IPS-NIHi7 (cell line): ENCODE measurements around the gene UHRF1.
"Not testable (repeated sequence)": the region's sequence is repeated elsewhere in the genome, so short reads cannot be mapped to it uniquely, and the experiment has no call there.

Experiments
- DNase-seq: peaks from one replicate; pipeline ENCODE4 v3.0.0; 2012; ENCODE audit warnings: mixed read lengths; ENCODE audit errors: extremely low spot score

UHRF1 gene

DNA sequence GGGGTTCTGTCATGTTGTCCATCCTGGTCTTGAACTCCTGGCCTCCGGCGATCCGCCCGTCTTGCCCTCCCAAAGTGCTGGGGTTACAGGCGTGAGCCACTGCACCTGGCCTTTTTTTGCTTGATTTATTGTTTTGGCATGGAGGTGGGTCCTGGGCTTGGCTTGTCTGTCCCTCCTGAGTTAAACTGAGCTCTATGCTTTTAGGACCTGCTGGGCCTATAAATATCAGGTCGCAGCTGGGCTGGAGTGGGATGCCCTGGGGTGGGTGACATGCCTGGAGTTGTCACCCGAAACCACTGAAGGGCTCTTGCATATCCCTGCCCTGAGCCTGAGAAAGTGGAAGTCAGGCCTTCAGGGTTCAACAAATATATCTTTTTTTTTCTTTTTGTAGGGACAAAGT is 12.2 kb upstream of the UHRF1 start:
- no peak for DNase-seq

DNA sequence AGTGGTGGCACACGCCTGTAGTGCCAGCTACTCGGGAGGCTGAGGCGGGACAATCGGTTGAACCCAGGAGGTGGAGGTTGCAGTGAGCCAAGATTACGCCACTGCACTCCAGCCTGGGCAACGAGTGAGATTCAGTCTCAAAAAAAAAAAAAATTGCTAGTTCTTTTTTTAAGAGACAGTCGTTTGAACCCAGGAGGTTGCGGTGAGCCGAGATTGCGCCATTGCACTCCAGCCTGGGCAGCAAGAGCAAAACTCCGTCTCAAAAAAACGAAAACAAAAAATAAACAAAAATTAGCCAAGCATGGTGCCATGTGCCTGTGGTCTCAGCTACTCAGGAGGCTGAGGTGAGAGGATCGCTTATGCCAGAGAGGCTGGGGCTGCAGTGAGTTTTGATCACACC is 8.4 kb upstream of the UHRF1 start:
- DNase-seq = not testable (repeated sequence)

GRCh38 chr19:4902796-4903195 is 6.5 kb upstream of the UHRF1 start, which contains the start of gene ARRDC5:
Gene ARRDC5 (minus strand): TSS chr19:4902896. CDS start chr19:4902825, 71 bp downstream.
- DNase-seq = no peak

DNA sequence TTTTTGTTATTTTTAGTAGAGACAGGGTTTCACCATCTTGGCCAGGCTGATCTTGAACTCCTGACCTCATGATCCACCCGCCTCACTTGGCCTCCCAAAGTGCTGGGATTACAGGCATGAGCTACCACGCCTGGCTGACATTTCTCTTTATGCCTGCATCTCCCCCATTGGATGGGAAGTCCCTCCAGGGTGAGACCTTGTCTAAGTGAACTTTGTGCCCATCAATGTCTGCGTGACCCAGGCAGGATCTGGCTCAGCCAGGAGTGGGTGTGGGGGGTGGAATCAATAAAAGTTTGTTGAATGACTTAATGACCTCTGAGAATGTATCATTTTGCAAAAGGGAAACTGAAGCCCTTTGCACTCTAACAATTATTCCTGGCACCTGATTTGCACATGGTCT is 4.8 kb upstream of the UHRF1 start:
- DNase-seq = no peak

- DNase-seq = no peak
Measured at GRCh38 chr19:4906963-4907362, 2.3 kb upstream of the UHRF1 start.

- DNase-seq = no peak
Measured at GRCh38 chr19:4908360-4908759, 941 bp upstream of the UHRF1 start.

- DNase-seq = no peak
Measured at GRCh38 chr19:4908781-4909155, 533 bp upstream of the UHRF1 start.

DNA sequence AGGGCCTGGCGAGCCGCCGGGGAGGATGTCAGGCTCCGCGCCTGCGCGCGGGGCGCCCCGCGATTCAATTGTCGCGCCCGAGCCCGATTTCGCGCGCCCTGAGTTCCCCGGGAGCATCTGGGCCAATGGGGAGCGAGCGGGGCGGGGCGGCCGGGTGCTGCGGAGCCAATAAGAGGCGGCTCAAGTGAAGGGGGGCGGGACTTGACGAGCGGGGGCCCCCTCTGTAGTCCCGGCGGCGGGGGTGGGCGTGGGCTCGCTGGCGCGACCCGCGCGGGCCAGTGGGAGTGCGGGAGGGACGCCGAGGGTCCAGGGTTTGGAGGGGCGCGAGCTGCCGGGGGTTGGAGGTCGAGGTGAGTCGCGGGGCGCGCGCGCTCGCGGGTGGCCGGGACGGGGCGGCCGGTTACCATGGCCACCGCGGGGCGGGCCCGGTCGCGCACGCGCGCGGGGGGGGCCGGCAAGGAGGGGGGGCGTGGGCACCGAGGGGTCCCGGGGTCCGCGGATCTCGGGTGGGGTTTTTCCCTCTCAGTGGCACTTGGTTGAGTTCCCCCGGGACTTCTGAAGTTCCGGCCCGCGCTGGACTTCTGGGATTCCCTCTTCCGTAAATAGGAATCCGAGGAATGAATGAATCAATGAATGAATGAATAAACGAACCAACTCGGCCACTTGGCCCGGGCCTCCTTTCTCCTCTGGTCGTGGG is 744 bp downstream of the UHRF1 start:
- DNase-seq = peak; percentile 98

DNA sequence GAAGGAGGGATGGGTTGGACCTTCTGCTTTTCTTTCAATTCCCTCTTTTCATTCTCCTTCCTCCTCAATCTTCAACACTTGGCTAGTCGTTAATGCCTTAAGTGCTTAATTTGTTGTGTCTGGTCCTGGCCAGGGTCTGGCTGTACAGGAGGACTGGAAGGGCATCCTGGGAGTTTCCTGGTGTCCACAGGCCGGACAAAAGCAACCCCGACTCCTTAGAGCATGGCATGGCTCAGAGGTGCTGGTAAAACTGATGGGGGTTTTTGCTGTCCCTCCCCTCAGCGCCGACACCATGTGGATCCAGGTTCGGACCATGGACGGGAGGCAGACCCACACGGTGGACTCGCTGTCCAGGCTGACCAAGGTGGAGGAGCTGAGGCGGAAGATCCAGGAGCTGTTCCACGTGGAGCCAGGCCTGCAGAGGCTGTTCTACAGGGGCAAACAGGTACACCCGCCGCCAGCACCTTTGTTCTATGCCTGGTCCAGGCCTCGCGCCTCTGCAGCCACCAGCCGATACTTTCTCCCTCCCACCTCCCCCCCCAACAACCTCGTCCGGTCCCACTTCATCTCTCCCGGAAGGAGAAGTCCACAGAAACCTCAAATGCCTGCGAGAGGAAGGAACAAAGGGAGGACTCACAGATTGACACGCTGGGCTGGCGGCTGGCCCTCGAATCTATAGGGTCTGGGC is 1.4 kb downstream of the UHRF1 start:
- DNase-seq = no peak

- DNase-seq = no peak
Measured at GRCh38 chr19:4911314-4911713, 2.0 kb downstream of the UHRF1 start.

DNA sequence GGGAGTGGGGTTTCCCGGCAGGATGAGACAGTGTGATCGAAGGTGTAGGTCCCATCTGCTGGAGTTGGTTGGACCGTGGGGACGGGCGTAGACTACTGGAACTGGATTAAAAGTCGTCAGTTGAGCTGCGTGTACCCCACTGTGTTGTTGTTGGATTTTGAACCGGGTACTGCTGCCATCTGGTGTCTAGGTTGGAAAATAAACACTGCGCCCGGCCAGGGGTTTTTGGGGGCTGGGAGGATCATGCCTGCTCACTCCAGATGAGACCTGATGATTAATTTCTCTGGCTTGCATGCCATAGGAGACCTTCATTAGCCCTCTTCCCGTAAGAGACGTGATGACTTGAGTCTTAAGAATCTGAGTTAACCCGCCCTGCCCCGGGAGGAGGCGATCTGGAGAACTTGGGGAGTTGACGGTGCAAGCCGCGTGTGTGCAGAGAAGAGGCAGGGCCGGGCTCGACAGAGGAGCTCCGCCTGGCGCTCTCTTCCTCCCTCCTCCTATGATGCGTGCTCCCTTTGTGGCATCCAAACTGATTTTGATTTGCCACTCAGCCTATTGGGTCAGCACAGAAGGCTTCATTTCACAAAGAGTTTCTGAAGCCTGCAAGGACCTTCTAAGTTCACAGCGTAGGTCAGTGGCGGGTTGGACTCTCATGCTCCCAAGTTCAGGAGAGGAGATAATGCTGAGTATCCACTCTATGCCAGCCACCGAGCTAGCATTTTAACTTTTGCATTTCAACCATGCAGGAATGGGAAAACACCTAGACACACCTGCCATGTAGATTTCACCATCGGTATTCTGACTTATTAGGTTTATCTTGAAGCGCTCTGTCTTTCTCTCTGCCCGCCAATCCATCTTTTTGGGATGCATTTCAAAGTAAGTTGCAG is 2.7 kb downstream of the UHRF1 start:
- DNase-seq = peak; percentile 70

DNA sequence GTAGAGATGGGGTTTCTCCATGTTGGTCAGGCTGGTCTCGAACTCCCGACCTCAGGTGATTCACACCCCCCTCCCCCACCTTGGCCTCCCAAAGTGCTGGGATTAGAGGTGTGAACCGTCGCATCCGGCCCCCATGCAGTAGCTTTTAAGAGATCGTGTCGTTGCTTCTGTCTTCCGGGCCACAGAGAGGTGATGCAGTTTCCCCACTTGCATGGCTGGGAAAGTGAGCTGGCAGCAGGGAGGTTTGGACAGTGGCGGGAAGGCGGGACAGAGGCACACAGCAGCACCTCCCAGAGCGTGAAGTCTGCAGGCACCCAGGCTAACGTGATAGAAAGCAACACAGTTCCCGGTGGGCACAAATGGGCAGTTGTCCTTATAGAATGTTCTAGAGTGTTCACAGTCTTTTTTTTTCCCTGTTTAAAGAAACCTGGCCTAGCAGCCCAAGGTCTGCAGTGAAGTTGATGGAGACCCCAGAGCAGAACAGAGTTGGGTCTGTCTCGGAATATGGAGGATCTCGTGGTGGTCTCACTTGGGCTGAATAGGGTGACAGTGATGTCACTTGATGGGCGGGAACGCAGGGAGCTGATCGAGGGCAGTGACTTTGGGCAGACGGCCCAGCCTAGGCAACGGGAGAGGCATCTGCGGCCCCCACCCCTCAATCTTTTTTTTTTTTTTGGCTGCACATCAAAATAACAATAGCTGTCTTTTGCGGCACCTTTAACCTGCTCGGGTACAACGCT is 4.9 kb downstream of the UHRF1 start:
- DNase-seq = no peak

DNA sequence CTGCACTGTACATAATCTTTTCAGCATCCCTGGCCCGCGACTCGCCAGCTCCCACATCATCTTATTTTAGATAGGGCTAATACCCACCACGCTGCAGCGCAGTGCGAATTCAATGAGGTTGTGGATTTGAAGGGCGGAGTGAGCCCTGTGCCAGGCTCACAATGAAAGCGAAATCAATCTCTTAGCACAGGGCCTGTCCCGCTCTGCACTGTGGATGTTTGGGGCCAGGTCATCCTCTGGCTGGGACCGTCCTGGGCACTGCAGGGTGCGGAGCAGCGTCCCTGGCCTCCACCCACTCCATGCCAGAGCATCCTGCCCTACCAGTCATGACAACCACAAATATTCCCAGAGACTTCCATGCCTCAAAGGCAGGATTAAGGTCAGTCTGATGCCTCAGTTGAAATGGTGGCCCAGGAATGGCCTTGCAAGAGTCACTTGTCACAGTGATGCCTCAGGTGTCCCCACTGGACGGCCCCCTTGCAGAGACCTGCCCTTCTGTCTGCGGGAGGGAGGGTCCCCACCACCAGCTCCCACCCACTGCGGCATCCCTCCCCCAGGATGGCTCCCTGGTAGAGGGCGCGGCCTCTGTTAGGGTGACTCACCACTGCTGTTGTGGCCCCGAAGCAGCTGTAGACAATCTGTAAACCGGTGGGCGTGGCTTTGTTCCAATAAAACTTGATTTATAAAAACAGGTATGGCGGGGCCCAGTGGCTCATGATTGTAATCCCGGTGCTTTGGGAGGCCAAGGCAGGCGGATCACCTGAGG is 5.6 kb downstream of the UHRF1 start:
- DNase-seq = peak; percentile 31

DNA sequence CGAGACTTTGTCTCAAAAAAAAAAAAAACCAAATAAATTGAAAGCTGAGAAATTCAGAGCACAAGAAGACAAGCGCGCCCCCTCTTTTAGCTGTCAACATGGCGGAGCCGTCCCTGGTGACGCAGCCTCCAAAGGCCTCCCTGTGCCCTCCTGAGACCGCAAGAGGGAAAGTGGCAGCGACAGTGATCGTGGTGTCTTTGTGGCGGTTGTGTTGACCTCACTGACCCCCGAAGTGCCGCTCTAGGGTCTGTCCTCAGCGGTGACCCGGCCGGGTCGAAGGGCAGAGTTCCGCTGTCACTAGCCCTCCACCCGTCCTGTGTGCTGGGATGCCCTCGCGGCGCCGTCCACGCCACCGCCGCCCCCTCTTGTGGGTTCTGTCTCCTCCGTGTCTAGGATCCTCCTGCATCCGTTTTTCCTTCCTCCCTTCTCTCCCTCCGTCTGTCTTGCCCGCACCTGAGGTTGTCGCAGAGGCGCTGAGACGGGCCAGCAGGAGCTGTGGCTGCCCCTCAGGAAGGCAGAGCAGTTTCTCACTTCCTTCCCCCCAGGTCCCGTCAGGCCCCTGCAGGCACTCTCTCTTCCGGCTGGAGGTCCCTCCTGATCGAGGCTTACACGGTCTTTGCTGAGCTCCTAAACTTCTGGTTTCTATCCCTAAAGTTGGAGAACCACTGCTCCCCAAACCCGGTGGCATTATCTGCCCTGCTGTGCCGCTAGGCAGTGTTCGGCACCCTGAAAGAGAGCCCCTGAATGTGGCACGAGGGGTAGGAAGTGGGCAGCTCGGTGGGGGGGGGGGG is 7.2 kb downstream of the UHRF1 start:
- no peak for DNase-seq

GRCh38 chr19:4922530-4923275 is 13.4 kb downstream of the UHRF1 start:
- DNase-seq = no peak

DNA sequence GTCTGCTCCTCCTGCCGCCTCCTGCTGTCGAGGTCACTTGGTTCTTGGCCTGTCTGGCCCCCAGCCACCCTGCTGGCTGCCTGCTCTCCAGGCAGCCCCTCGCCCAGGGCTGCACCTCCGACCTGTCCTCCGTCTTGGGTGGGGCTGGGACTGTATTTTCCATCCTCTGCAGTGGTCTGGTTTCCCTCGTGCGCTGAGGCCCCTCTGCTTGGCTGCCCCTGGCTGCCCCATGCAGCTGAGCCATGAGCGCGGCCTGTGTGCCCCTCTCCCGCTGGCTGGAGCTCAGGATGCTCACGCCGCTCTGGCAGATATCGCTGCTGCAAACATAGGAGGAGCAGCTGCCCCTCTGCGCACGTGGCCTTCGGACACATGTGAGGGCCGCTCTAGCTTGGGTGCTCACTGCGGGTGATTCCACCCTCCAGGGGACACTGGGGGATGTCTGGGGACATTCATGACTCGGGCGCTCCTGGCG is 14.0 kb downstream of the UHRF1 start:
- DNase-seq = no peak

DNA sequence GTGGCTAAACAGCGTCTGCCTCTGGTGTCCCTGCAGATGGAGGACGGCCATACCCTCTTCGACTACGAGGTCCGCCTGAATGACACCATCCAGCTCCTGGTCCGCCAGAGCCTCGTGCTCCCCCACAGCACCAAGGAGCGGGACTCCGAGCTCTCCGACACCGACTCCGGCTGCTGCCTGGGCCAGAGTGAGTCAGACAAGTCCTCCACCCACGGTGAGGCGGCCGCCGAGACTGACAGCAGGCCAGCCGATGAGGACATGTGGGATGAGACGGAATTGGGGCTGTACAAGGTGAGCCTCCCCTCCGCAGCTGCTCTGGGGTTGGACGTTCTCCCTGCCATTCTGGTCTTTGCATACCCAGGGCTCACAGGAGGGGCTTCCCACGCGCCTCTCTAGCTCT is 19.9 kb downstream of the UHRF1 start:
- DNase-seq = no peak

DNA sequence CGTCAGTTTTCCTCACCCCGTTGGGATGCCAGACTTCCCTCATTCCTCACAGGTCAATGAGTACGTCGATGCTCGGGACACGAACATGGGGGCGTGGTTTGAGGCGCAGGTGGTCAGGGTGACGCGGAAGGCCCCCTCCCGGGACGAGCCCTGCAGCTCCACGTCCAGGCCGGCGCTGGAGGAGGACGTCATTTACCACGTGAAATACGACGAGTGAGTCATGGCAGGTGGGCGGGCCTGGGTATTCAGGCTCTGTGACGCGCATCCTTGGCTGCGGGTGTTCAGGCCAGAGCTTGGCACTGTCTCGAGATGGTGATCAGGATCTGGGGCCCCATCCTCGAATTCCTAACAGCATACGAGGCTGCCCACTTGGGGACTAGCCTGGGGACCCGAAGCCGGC is 21.4 kb downstream of the UHRF1 start:
- no peak for DNase-seq

- no peak for DNase-seq
Measured at GRCh38 chr19:4932711-4933110, 23.4 kb downstream of the UHRF1 start.
